OCI-LY1 (cell line): ENCODE measurements around the gene RPLP2.

ENCODE experiments used
- H2AFZ ChIP-seq: fragments of 200-600 bp; sonication (generic), shearing (Covaris generic); 2 replicates; pipeline ENCODE4 v1.6.0; 2014; ENCODE audit warnings: antibody characterized with exemption, mild to moderate bottlenecking, low read length
- H3F3A ChIP-seq: fragments of 200-600 bp; sonication (generic), shearing (Covaris generic); 2 replicates; pipeline ENCODE4 v1.6.0; 2014; ENCODE audit warnings: mild to moderate bottlenecking, antibody characterized with exemption, low read length, moderate library complexity; ENCODE audit not compliant: insufficient read depth
- H3K27ac ChIP-seq: fragments of 200-600 bp; sonication (generic); 2 replicates; pipeline ENCODE4 v1.5.1; 2014; ENCODE audit warnings: low read length, mixed run types, mild to moderate bottlenecking, low read depth; ENCODE audit not compliant: poor library complexity, severe bottlenecking
- H3K27me3 ChIP-seq: fragments of 200-600 bp; sonication (generic); 2 replicates; pipeline ENCODE4 v1.6.0; 2014; ENCODE audit warnings: antibody characterized with exemption, mild to moderate bottlenecking, low read length, moderate library complexity; ENCODE audit not compliant: insufficient read depth
- H3K36me3 ChIP-seq: fragments of 200-600 bp; sonication (generic); 2 replicates; pipeline ENCODE4 v1.6.1; 2014; ENCODE audit warnings: mild to moderate bottlenecking, antibody characterized with exemption, low read length, moderate library complexity, mixed read lengths; ENCODE audit not compliant: insufficient read depth
- H3K4me1 ChIP-seq: fragments of 200-600 bp; sonication (generic); 2 replicates; pipeline ENCODE4 v1.5.1; 2014; ENCODE audit warnings: mild to moderate bottlenecking, low read length, moderate library complexity; ENCODE audit not compliant: insufficient read depth, severe bottlenecking
- H3K4me2 ChIP-seq: fragments of 200-600 bp; sonication (generic), shearing (Covaris generic); 2 replicates; pipeline ENCODE4 v1.6.1; 2014; ENCODE audit warnings: low read length
- H3K4me3 ChIP-seq: fragments of 200-600 bp; sonication (generic); 2 replicates; pipeline ENCODE4 v1.5.1; 2014; ENCODE audit warnings: low read length, low read depth, mild to moderate bottlenecking, mixed read lengths; ENCODE audit not compliant: poor library complexity, severe bottlenecking
- H3K79me2 ChIP-seq: fragments of 200-600 bp; shearing (Covaris generic); 2 replicates; pipeline ENCODE4 v1.6.1; 2016; ENCODE audit warnings: mixed run types, low read length, mixed read lengths; ENCODE audit not compliant: insufficient read depth
- H3K9ac ChIP-seq: fragments of 200-600 bp; sonication (generic), shearing (Covaris generic); 2 replicates; pipeline ENCODE4 v1.6.1; 2014; ENCODE audit warnings: mild to moderate bottlenecking, low read length, mixed read lengths
- H3K9me2 ChIP-seq: fragments of 200-600 bp; sonication (generic), shearing (Covaris generic); 2 replicates; pipeline ENCODE4 v1.6.1; 2014; ENCODE audit warnings: low read depth, mild to moderate bottlenecking, low read length, mixed read lengths
- H3K9me3 ChIP-seq: fragments of 200-600 bp; shearing (Covaris generic); 2 replicates; pipeline ENCODE4 v1.6.1; 2014; ENCODE audit warnings: low read length, mixed read lengths
- H4K20me1 ChIP-seq: fragments of 200-600 bp; sonication (generic), shearing (Covaris generic); 2 replicates; pipeline ENCODE4 v1.6.0; 2016; ENCODE audit warnings: mild to moderate bottlenecking, low read length; ENCODE audit not compliant: insufficient read depth
- CTCF ChIP-seq: fragments of 200-600 bp; sonication (generic), shearing (Covaris generic); IDR thresholded peaks from 2 replicates; pipeline ENCODE4 v1.5.1; 2017; ENCODE audit warnings: mild to moderate bottlenecking, antibody characterized with exemption, low read length, moderate library complexity, mixed read lengths
- EZH2 ChIP-seq: fragments of 200-600 bp; sonication (generic), shearing (Covaris generic); IDR thresholded peaks from 2 replicates; pipeline ENCODE4 v1.8.0; 2017; ENCODE audit warnings: borderline replicate concordance, mixed run types, mild to moderate bottlenecking, antibody characterized with exemption, low read length, moderate library complexity, mixed read lengths

RPLP2 gene

GRCh38 chr11:789943-790342 is 19.8 kb upstream of the RPLP2 start, which contains the start of gene CEND1:
TSS of gene CEND1 (minus strand) at chr11:790090. CDS start at chr11:788576, 1,514 bp downstream.
- Histone ChIP-seq H3K4me3 (peak within 1 kb of the TSS; percentile 51), H3K36me3 (peaks cover 11% of the 10 kb centered on the region), H3K9ac (peak within 1 kb of the TSS; percentile 32; the same call in 1 of the 2 replicates), H4K20me1 (no peaks in the 10 kb centered on the region), H3K4me1 (peaks cover 28% of the 10 kb centered on the region), H3K27me3 (no peaks in the 10 kb centered on the region; the same call in 1 of the 2 replicates), H3F3A (no peaks in the 10 kb centered on the region), H3K4me2 (peak within 1 kb of the TSS; percentile 50), H2AFZ (no peak within 1 kb of the TSS), H3K9me2 (no peaks in the 10 kb centered on the region), H3K27ac (no peak within 1 kb of the TSS), H3K79me2 (no peaks in the 10 kb centered on the region), H3K9me3 (no peaks in the 10 kb centered on the region)
- TF ChIP-seq EZH2 (no peak), CTCF (no peak)

- Histone ChIP-seq H2AFZ (no peak overlapping the region), H3K9me3 (no peaks in the 10 kb centered on the region), H3K36me3 (peaks cover 9% of the 10 kb centered on the region), H3K4me1 (peaks cover 38% of the 10 kb centered on the region), H3K27ac (no peak overlapping the region), H3K4me3 (no peak overlapping the region), H3K27me3 (no peaks in the 10 kb centered on the region; the same call in 1 of the 2 replicates), H4K20me1 (no peaks in the 10 kb centered on the region), H3F3A (no peaks in the 10 kb centered on the region), H3K9me2 (no peaks in the 10 kb centered on the region), H3K79me2 (no peaks in the 10 kb centered on the region), H3K4me2 (no peak overlapping the region), H3K9ac (no peak overlapping the region)
- TF ChIP-seq EZH2 (no peak), CTCF (no peak)
These were observed 18.8 kb upstream of the RPLP2 start for GRCh38 chr11:790721-791564.

GRCh38 chr11:791658-792534 is 17.9 kb upstream of the RPLP2 start:
- Histone ChIP-seq H3K4me2 (no peak overlapping the region), H3K4me3 (no peak overlapping the region), H4K20me1 (no peaks in the 10 kb centered on the region), H3K79me2 (no peaks in the 10 kb centered on the region), H3K36me3 (peaks cover 9% of the 10 kb centered on the region; the same call in 1 of the 2 replicates), H2AFZ (no peak overlapping the region), H3K4me1 (peaks cover 46% of the 10 kb centered on the region), H3K9me2 (no peaks in the 10 kb centered on the region), H3K27ac (no peak overlapping the region), H3K27me3 (no peaks in the 10 kb centered on the region; the same call in 1 of the 2 replicates), H3K9ac (no peak overlapping the region), H3F3A (no peaks in the 10 kb centered on the region), H3K9me3 (no peaks in the 10 kb centered on the region)
- TF ChIP-seq EZH2 (no peak), CTCF (no peak)
